Psoas muscle (tissue), 8 donors: Measurements from ENCODE around the gene ANXA11. TPM values are rescaled to one million over a fixed set of nuclear protein-coding genes. Genes with fewer than 3 reads are reported as not detected.

Experiments used
- ATAC-seq, 4 donors: fragments of 200-7000 bp; cut with Tn5 transposase; one replicate each; pipeline ENCODE4 v1.9.1; 2020; ENCODE audit warnings: moderate library complexity in 3 of 4, mild to moderate bottlenecking in 2 of 4
- DNase-seq, 2 donors: peaks; one replicate each; pipeline ENCODE4 v3.0.0-alpha.2; 2020
- H3K27ac ChIP-seq: fragments of 200-600 bp; one replicate; pipeline ENCODE4 v1.8.0; 2022
- H3K27me3 ChIP-seq, 3 donors: fragments of 200-600 bp in 1 of 3; one replicate each; pipeline versions ENCODE4 v1.6.1 to v1.8.0; 2013 to 2022; ENCODE audit warnings: low read length in 2 of 3, mild to moderate bottlenecking in 2 of 3, moderate library complexity in 1 of 3; ENCODE audit not compliant: insufficient read depth in 3 of 3
- H3K36me3 ChIP-seq, 2 donors: fragments of 200-600 bp in 1 of 2; one replicate each; pipeline versions ENCODE4 v1.6.1 to v1.8.0; 2013 to 2022; ENCODE audit warnings: low read depth in 1 of 2, mild to moderate bottlenecking in 1 of 2, moderate library complexity in 1 of 2; ENCODE audit not compliant: insufficient read depth in 1 of 2
- H3K4me1 ChIP-seq: fragments of 200-600 bp; one replicate; pipeline ENCODE4 v1.8.0; 2022
- H3K4me3 ChIP-seq: fragments of 200-600 bp; one replicate; pipeline ENCODE4 v1.8.0; 2022; ENCODE audit warnings: mild to moderate bottlenecking
- H3K9me3 ChIP-seq: fragments of 200-600 bp; one replicate; pipeline ENCODE4 v1.8.0; 2022
- WGBS, 3 donors: extraction: QIAGEN DNeasy Blood & Tissue Kit; methylation state at CpG; one replicate each; pipeline versions ENCODE4 v1.1.6 to v1.1.7; 2013; 5-methylcytosine and 5-hydroxymethylcytosine counted together
- intact Hi-C, 2 donors: fragments of 100-400 bp; cut with DNase I; formaldehyde crosslinking; loops; one replicate each; pipeline versions ENCODE4 v1.11.0 to v1.14.2; 2022
- polyA plus RNA-seq, 3 donors: library from polyadenylated mRNA; stranded (reverse); fragments of 200-250 nt; gene quantifications; one replicate each; pipeline ENCODE4 v1.2.3, GENCODE V29; 2013
- total RNA-seq, 4 donors: library from RNA; stranded (reverse); fragmentation: NEBNext Ultra II Directional in 2 of 4; extraction: Animal tissue kit (Norgen Biotek cat#: 25700) in 2 of 4; gene quantifications; one replicate each; pipeline versions ENCODE4 v1.2.1 to v1.2.4, GENCODE V29; 2021 to 2023
- TF ChIP-seq, protein P1 (sequence below): fragments of 200-600 bp; IDR thresholded peaks from one replicate; pipeline ENCODE4 v1.8.0; 2022; ENCODE audit warnings: antibody characterized with exemption
- donor health status: healthy with polysubstance abuse.
- donor health status: DM: no; HTN: no; CAD: no; lungs with moderate emphysema.
- donor health status: Bipolar disorder and iron deficiency.
- donor health status: healthy.
- donor health status: DM: yes; HTN: yes; CAD: no.
- donor health status: DM: no; HTN: no; CAD: no.
- donor health status: DM: no; HTN: no; CAD: no.
- donor health status: DM: yes; HTN: yes; CAD: no.

ANXA11 gene
- total and polyA plus RNA-seq, 7 donors = 112 to 389 (median 164) TPM

DNA sequence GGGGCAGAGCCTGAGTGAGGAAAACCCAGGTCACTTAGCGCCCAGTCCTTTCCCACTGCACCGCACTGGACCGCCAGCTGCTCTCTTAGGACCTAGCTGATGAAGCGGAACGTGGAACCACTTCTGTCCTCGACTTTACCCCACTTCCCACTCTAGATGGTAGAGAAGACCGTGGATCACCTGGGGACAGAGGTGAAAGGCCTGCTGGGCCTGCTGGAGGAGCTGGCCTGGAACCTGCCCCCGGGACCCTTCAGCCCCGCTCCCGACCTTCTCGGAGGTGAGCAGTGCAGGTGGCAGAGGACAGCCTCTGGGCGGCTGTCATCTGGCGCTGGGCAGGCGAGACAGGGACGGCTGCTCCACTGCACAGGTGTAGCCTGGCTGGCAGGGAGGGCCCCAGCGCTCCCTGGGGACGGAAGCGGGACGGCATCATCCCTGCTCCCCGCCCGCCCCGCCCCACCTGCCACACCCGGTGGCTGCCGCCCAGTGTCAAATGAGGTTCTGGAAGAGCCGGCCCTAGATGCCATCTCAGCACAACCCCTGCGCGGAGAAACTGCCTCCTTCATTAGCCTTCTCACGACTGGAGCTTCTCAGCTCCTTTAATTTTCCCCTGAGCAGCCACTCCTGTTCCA lies 61.2 kb downstream of the ANXA11 start:
- 28 to 39% (median 29%) methylated on average over 19 to 28 of the region's 28 CpGs for WGBS, 3 donors
- H3K27ac ChIP-seq = no peak overlapping the region
- DNase-seq = peak; percentile 45 to 65
- H3K36me3 ChIP-seq = peaks cover 0 to 6% of the 10 kb centered on the region in 2 donors
- intact Hi-C loops = loop anchor here (2.0 kb wide), 1 partner anchor 77 kb away; no protein-coding TSS in a partner anchor
- H3K4me3 ChIP-seq = peak overlapping the region; percentile 15
- H3K27me3 ChIP-seq = no peaks in the 10 kb centered on the region
- peaks cover 15% of the 10 kb centered on the region for H3K4me1 ChIP-seq
- ATAC-seq = peak; percentile 50 to 65 (median 60)
- H3K9me3 ChIP-seq = no peaks in the 10 kb centered on the region
- TF ChIP-seq, protein P1, sequence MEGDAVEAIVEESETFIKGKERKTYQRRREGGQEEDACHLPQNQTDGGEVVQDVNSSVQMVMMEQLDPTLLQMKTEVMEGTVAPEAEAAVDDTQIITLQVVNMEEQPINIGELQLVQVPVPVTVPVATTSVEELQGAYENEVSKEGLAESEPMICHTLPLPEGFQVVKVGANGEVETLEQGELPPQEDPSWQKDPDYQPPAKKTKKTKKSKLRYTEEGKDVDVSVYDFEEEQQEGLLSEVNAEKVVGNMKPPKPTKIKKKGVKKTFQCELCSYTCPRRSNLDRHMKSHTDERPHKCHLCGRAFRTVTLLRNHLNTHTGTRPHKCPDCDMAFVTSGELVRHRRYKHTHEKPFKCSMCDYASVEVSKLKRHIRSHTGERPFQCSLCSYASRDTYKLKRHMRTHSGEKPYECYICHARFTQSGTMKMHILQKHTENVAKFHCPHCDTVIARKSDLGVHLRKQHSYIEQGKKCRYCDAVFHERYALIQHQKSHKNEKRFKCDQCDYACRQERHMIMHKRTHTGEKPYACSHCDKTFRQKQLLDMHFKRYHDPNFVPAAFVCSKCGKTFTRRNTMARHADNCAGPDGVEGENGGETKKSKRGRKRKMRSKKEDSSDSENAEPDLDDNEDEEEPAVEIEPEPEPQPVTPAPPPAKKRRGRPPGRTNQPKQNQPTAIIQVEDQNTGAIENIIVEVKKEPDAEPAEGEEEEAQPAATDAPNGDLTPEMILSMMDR = no peak

DNA sequence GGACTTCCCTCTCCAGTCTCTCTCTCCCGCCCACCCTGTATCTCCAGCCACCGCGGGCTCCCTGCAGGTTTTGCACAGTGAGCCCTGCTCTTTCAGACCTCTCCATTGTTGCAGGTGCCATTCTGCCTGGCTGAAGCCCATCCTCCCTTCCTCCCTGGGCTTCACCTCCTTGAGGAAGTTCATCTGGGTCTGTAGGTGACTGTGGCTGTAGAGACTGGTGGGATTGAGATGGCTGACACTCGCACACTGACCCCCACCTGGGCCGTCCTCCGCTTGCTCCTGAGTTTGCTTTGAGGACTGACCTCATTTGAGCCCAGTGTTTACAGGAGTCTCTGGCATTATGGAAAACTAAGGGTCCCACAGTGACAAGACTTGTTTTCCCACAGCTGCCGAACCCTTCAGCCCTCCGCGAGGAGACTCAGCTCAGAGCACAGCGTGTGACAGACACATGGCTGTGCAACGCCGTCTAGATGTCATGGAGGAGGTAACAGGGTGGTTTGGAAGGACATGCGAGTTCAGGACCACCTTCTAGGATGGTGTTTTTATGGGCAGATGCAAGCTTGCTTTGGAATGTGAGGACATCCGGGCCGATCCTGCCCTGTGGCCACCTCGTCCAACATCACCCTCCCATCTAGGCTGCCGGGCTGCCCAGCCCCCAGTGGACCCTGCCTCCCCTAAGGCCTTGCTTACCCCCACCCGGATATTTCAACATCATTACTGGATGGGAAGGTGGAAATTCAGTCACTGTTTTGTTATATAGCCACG lies 63.5 kb downstream of the ANXA11 start:
- 64 to 73% (median 68%) methylated on average over 19 of the region's 19 CpGs for WGBS, 3 donors
- no peak for DNase-seq
- no peaks in the 10 kb centered on the region for H3K36me3 ChIP-seq
- no peak overlapping the region for H3K4me3 ChIP-seq
- H3K4me1 ChIP-seq = peaks cover 15% of the 10 kb centered on the region
- no peaks in the 10 kb centered on the region for H3K9me3 ChIP-seq
- no peak for ATAC-seq
- intact Hi-C loops = no loop called here
- TF ChIP-seq, protein P1 = no peak
- peaks cover 0 to 4% (median 0%) of the 10 kb centered on the region in 3 donors for H3K27me3 ChIP-seq
- H3K27ac ChIP-seq = no peak overlapping the region

DNA sequence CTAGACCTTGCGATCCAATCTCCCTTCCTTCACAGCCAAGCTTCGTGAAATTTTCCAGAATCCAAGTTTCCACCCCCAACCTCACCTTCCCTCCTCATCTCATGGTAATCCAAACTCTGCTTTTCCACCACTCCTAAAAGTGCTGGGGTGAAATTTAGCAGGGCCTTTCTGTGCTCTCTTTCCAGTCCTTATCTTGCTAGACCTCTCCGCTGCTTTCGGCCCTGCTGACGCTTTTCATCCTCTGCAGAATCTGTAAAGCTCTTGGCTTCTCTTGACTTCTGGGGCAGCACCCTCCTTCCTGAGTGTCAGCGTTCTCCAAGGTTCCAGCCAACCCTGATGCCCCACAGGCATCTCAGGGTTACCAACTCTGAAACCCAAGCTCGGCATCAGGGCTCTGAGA lies 65.1 kb downstream of the ANXA11 start:
- H3K9me3 ChIP-seq = no peaks in the 10 kb centered on the region
- no peak overlapping the region for H3K27ac ChIP-seq
- no peak overlapping the region for H3K4me3 ChIP-seq
- ATAC-seq (no peak), DNase-seq (no peak)
- H3K4me1 ChIP-seq = peaks cover 15% of the 10 kb centered on the region
- H3K27me3 ChIP-seq = peaks cover 0 to 17% (median 2%) of the 10 kb centered on the region in 3 donors
- TF ChIP-seq, protein P1 = no peak
- intact Hi-C loops = no loop called here
- H3K36me3 ChIP-seq = no peaks in the 10 kb centered on the region
- 87 to 96% (median 93%) methylated on average over 7 of the region's 7 CpGs for WGBS, 3 donors

DNA sequence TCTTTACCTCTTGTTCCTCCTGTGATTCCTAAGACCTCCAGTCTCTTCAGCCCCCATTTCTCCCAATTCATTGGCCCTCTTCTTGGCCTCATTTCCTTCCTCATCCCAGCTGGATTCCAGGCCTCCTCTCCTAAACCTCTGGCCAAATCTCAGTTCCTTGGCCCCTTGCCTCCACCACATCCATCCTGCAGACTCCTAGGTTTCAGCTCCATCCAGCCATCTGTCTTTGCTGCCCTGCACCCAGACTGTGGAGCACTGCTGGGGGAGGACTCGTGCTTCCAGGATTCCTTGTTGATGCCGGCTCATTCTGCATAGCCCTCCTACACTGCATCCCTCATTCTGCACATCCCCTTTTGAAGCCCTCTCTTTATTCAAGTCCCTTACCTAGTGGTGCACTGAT lies 66.1 kb downstream of the ANXA11 start:
- Histone ChIP-seq H3K27ac (no peak overlapping the region), H3K9me3 (no peaks in the 10 kb centered on the region), H3K4me1 (peaks cover 6% of the 10 kb centered on the region), H3K4me3 (no peak overlapping the region), H3K27me3 (peaks cover 0 to 23% (median 2%) of the 10 kb centered on the region in 3 donors), H3K36me3 (no peaks in the 10 kb centered on the region)
- WGBS, 3 donors = 67 to 80% (median 78%) methylated on average over 2 of the region's 2 CpGs
- ATAC-seq (no peak), DNase-seq (no peak)
- intact Hi-C loops = no loop called here
- TF ChIP-seq, protein P1 = no peak
